Lower leg skin (tissue), 4 donors: ENCODE results near the gene SDHAF3. TPM values are rescaled to one million over a fixed set of nuclear protein-coding genes. Genes with fewer than 3 reads are reported as not detected.
"Not testable (repeated sequence)": the region's sequence is repeated elsewhere in the genome, so short reads cannot be mapped to it uniquely, and the experiment has no call there.

Experiments
- DNase-seq, 2 donors: peaks; one replicate each; pipeline ENCODE4 v3.0.0-alpha.2; 2019; ENCODE audit warnings: low spot score in 2 of 2
- H3K4me3 ChIP-seq: fragments of 200-600 bp; sonication (generic); 2 replicates; pipeline ENCODE4 v1.5.1; 2017; ENCODE audit warnings: mild to moderate bottlenecking, low read depth; ENCODE audit not compliant: poor library complexity, severe bottlenecking
- POLR2A ChIP-seq, 2 donors: fragments of 450-650 bp; IDR thresholded peaks; one replicate each; pipeline ENCODE4 v1.6.1; 2016 to 2017; ENCODE audit warnings: antibody characterized with exemption in 2 of 2, mild to moderate bottlenecking in 1 of 2, moderate library complexity in 1 of 2
- WGBS, 2 donors: methylation state at CpG; one replicate each; pipeline ENCODE4 v1.1.5; 2018; 5-methylcytosine and 5-hydroxymethylcytosine counted together
- intact Hi-C: fragments of 100-400 bp; cut with DNase I; formaldehyde crosslinking; loops from one replicate; pipeline ENCODE4 v1.15.0; 2023; ENCODE audit warnings: low total_unique reads
- total RNA-seq, 4 donors: library from RNA; depleted of rRNA; stranded (reverse); fragments of >200 nt; gene quantifications; one replicate each; pipeline ENCODE4 v1.1.0, GENCODE V29; 2016
- TF ChIP-seq, protein P1 (sequence below), 3 donors: fragments of 450-650 bp; IDR thresholded peaks; one replicate each; pipeline ENCODE4 v1.5.1; 2016; ENCODE audit warnings: antibody characterized with exemption in 3 of 3, mild to moderate bottlenecking in 3 of 3, moderate library complexity in 2 of 3

Gene SDHAF3
- total RNA-seq, 4 donors from 2014 or later, result 4.0 to 8.9 (median 4.4) TPM

DNA sequence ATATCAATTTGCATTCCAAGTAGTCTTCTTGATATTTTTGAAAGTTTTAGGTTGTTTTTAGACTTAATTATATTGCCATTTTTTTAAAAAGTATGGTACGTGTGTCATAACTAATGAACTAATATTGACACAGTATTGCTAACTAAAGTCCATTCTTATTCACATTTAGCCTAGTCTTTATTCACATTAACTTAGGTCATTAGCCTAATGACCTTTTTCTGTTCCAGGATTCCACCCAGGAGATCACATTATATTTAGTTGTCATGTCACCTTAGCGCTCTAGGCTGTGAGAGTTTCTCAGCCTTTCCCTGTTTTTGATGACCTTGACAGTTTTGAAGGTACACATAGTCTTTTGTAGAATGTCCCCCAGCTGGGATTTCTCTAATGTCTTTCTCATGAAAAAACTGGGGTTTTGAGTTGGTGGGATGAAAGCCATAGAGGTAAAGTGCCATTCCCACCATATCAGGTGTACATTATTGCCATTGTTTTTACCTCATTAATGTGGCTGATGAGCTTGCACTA lies 38.5 kb downstream of the SDHAF3 start:
- 97 to 98% methylated on average over 2 of the region's 2 CpGs for WGBS, 2 donors
- intact Hi-C loops, result no loop called here
- DNase-seq, result no peak
- TF ChIP-seq POLR2A (IDR thresholded peaks at IDR 0.05), result no peak
- TF ChIP-seq, protein P1, sequence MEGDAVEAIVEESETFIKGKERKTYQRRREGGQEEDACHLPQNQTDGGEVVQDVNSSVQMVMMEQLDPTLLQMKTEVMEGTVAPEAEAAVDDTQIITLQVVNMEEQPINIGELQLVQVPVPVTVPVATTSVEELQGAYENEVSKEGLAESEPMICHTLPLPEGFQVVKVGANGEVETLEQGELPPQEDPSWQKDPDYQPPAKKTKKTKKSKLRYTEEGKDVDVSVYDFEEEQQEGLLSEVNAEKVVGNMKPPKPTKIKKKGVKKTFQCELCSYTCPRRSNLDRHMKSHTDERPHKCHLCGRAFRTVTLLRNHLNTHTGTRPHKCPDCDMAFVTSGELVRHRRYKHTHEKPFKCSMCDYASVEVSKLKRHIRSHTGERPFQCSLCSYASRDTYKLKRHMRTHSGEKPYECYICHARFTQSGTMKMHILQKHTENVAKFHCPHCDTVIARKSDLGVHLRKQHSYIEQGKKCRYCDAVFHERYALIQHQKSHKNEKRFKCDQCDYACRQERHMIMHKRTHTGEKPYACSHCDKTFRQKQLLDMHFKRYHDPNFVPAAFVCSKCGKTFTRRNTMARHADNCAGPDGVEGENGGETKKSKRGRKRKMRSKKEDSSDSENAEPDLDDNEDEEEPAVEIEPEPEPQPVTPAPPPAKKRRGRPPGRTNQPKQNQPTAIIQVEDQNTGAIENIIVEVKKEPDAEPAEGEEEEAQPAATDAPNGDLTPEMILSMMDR (IDR thresholded peaks at IDR 0.05), result no peak
- H3K4me3 ChIP-seq, result no peak overlapping the region

DNA sequence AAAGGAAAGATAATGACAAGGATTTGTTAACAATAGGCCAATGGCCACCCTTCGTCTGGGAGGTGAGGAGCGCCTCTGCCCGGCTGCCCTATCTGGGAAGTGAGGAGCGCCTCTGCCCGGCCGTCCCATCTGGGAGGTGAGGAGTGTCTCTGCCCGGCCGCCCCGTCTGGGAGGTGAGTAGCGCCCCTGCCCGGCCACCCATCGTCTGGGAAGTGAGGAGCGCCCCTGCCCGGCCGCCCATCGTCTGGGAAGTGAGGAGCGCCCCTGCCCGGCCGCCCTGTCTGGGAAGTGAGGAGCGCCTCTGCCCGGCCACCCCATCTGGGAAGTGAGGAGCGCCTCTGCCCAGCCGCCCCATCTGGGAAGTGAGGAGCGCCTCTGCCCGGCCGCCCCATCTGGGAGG lies 42.5 kb downstream of the SDHAF3 start:
- intact Hi-C loops, H3K4me3 ChIP-seq, DNase-seq: not testable (repeated sequence)
- 90 to 98% methylated on average over 20 to 26 of the region's 26 CpGs for WGBS, 2 donors

DNA sequence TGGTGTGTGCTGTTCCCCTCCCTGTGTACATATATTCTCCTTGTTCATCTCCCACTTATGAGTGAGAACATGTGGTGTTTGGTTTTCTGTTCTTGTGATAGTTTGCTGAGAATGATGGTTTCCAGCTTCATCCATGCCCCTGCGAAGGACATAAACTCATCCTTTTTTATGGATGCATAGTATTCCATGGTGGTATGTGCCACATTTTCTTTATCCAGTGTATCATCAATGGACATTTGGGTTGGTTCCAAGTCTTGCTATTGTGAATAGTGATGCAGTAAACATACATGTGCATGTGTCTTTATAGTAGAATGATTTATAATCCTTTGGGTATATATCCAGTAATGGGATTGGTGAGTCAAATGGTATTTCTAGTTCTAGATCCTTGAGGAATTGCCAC lies 44.1 kb downstream of the SDHAF3 start:
- intact Hi-C loops, H3K4me3 ChIP-seq: not testable (repeated sequence)
- 100% methylated on average over 1 of the region's 1 CpG for WGBS, 2 donors

DNA sequence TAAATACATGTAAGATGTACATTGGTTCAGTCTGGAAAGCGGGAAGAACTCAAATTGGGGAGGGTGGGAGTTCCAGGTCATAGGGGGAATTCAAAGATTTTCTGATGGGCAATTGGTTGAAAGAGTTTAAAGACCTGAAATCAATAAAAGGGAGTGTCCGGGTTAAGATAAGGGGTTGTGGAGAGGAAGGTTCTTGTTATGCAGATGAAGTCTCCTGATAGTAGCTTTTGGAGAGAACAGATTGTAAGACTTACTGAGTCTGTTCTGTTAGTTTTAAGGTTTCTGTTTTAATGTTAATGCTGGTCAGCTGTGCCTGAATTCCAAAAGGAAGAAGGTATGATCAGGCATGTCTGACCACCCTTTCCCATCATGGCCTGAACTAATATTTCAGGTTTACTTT lies 48.8 kb downstream of the SDHAF3 start:
- TF ChIP-seq POLR2A (IDR thresholded peaks at IDR 0.05), result no peak
- TF ChIP-seq, protein P1 (IDR thresholded peaks at IDR 0.05), result no peak
- no peak for DNase-seq
- intact Hi-C loops, result no loop called here
- whole genome bisulfite sequencing, 2 donors, result 90 to 94% methylated on average over 2 of the region's 2 CpGs
- H3K4me3 ChIP-seq, result no peak overlapping the region

More for the DNA sequence above, 44.1 kb downstream of the SDHAF3 start:
- DNase-seq, result not testable (repeated sequence)

DNA sequence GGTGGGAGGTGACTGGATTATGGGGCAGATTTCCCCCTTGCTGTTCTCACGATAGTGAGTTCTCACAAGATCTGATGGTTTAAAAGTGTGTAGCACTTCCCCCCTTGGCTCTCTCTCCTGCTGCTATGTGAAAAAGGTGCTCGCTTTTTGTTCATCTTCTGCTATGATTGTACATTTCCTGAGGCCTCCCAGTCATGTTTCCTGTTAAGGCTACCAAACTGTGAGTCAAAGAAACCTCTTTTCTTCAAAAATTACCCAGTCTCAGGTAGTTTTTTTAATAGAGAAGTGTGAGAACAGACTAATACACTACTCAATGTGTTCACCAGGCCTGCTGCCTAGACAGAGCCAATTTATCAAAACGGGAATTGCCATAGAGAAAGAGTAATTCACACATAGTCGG lies 49.7 kb downstream of the SDHAF3 start:
- no peak for DNase-seq
- TF ChIP-seq, protein P1 (IDR thresholded peaks at IDR 0.05), result no peak
- TF ChIP-seq POLR2A (IDR thresholded peaks at IDR 0.05), result no peak
- no peak overlapping the region for H3K4me3 ChIP-seq
- intact Hi-C loops, result no loop called here
- WGBS, 2 donors, result 91 to 95% methylated on average over 4 of the region's 4 CpGs

DNA sequence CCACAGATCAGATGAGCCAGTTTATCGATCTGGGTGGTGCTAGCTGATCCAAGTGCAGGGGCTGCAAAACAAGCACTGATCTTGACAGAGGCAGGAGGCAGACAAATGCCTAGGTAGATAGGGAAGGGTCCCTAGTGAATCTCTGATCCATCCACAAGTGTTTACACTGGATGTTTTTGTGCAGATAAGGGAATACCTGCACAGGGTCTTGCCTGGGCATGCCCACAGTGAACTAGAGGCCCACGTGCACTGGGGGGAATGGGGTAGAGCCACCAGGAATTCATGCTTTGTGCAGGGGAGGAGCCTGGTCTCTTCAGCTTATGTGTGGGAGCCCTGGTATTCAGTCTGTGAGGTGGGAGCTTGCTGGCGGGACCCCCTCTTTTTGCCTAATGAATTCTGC lies 50.3 kb downstream of the SDHAF3 start:
- 67 to 94% methylated on average over 3 of the region's 3 CpGs for WGBS, 2 donors
- DNase-seq, result no peak
- TF ChIP-seq POLR2A (IDR thresholded peaks at IDR 0.05), result no peak
- TF ChIP-seq, protein P1 (IDR thresholded peaks at IDR 0.05), result no peak
- intact Hi-C loops, result no loop called here
- H3K4me3 ChIP-seq, result no peak overlapping the region

DNA sequence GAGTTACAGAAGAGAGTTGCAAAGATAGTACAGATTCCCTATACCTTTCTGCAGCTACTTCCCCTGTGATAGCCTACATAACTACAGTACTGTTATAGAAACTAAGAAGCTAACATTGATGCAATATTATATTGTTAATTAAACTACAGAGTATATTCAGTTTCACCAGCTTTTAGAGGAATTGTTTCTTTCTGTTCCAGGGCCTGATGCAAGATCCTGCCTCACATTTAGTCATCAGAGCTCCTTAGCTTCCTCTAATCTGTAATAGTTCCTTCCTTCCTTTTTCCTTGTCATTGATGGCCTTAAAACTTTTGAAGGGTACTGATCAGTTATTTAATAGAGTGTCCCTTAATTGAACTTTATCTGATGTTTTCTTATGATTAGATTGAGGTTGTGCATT lies 56.8 kb downstream of the SDHAF3 start:
- intact Hi-C loops, result no loop called here
- no peak overlapping the region for H3K4me3 ChIP-seq
- no peak for DNase-seq
- TF ChIP-seq, protein P1 (IDR thresholded peaks at IDR 0.05), result no peak
- no peak for TF ChIP-seq POLR2A (IDR thresholded peaks at IDR 0.05)
